GM23248 (cell line): ENCODE results near the gene ESPN. TPM values are rescaled to one million over a fixed set of nuclear protein-coding genes. Genes with fewer than 3 reads are reported as not detected.

Experiments used
- DNase-seq: peaks from one replicate; pipeline ENCODE4 v3.0.0-alpha.2; 2015
- H2AFZ ChIP-seq: fragments of 200-600 bp; sonication (generic); 2 replicates; pipeline ENCODE4 v1.6.1; 2016; ENCODE audit warnings: antibody characterized with exemption
- H3F3A ChIP-seq: fragments of 200-600 bp; sonication (generic); 2 replicates; pipeline ENCODE4 v1.6.1; 2016; ENCODE audit warnings: mild to moderate bottlenecking, antibody characterized with exemption, mixed run types; ENCODE audit not compliant: insufficient read depth
- H3K27ac ChIP-seq: fragments of 200-600 bp; sonication (generic); 2 replicates; pipeline ENCODE4 v1.5.1; 2016; ENCODE audit warnings: mild to moderate bottlenecking
- H3K27me3 ChIP-seq: fragments of 200-600 bp; sonication (generic); replicated peaks from 2 replicates; pipeline ENCODE4 v1.6.1; 2016; ENCODE audit warnings: mild to moderate bottlenecking; ENCODE audit not compliant: insufficient read depth
- H3K36me3 ChIP-seq: fragments of 200-600 bp; sonication (generic); 2 replicates; pipeline ENCODE4 v1.6.1; 2016; ENCODE audit warnings: low read depth, mild to moderate bottlenecking
- H3K4me1 ChIP-seq: fragments of 200-600 bp; sonication (generic); 2 replicates; pipeline ENCODE4 v1.6.1; 2016; ENCODE audit warnings: mild to moderate bottlenecking; ENCODE audit not compliant: insufficient read depth
- H3K4me2 ChIP-seq: fragments of 200-600 bp; sonication (generic); one replicate; pipeline ENCODE4 v1.6.1; 2016; ENCODE audit warnings: mild to moderate bottlenecking; ENCODE audit not compliant: unreplicated experiment
- H3K4me3 ChIP-seq: fragments of 200-600 bp; sonication (generic); 2 replicates; pipeline ENCODE4 v1.5.1; 2016; ENCODE audit warnings: mild to moderate bottlenecking
- H3K79me2 ChIP-seq: fragments of 200-600 bp; sonication (generic); 2 replicates; pipeline ENCODE4 v1.6.1; 2016; ENCODE audit warnings: mild to moderate bottlenecking; ENCODE audit not compliant: insufficient read depth
- H3K9ac ChIP-seq: fragments of 200-600 bp; sonication (generic); 2 replicates; pipeline ENCODE4 v1.6.1; 2016; ENCODE audit warnings: mild to moderate bottlenecking
- H3K9me2 ChIP-seq: fragments of 200-600 bp; sonication (generic); 2 replicates; pipeline ENCODE4 v1.6.1; 2016; ENCODE audit warnings: mixed run types, mild to moderate bottlenecking, moderate library complexity; ENCODE audit not compliant: insufficient read depth
- H3K9me3 ChIP-seq: fragments of 200-600 bp; sonication (generic); one replicate; pipeline ENCODE4 v1.6.1; 2017; ENCODE audit warnings: low read depth
- H4K20me1 ChIP-seq: fragments of 200-600 bp; sonication (generic); 2 replicates; pipeline ENCODE4 v1.6.0; 2016; ENCODE audit not compliant: insufficient read depth
- EZH2 ChIP-seq: fragments of 200-600 bp; sonication (generic); IDR thresholded peaks from 2 replicates; pipeline ENCODE4 v1.6.1; 2018; ENCODE audit warnings: antibody characterized with exemption, mild to moderate bottlenecking; ENCODE audit not compliant: insufficient read depth, poor library complexity, severe bottlenecking
- EZH2phosphoT487 ChIP-seq: fragments of 200-600 bp; sonication (generic); IDR thresholded peaks from 2 replicates; pipeline ENCODE4 v1.6.1; 2018; ENCODE audit warnings: antibody characterized with exemption, moderate library complexity, mild to moderate bottlenecking, low read depth; ENCODE audit not compliant: insufficient read depth
- WGBS, 2 experiments: methylation state at CpG; one replicate each; pipeline ENCODE4 v1.1.6; 2015 to 2017; ENCODE audit warnings: low lambda C conversion rate in 2 of 2, low coverage in 1 of 2; ENCODE audit errors: missing lambda C conversion rate in 2 of 2; 5-methylcytosine and 5-hydroxymethylcytosine counted together
- in situ Hi-C: fragments of 300-500 bp; cut with MboI; formaldehyde crosslinking; loops from 2 replicates; pipeline ENCODE4 v1.15.0; 2020
- polyA plus RNA-seq: library from polyadenylated mRNA; unstranded; fragments of >200 nt; fragmentation: Nextera tagmentation; extraction: Ambion mirVana; gene quantifications from 2 replicates; pipeline ENCODE4 v1.2.1, GENCODE V29; 2016
- total RNA-seq: library from RNA; depleted of rRNA; stranded (reverse); fragments of >200 nt; shearing (Covaris generic); gene quantifications from 2 replicates; pipeline ENCODE4 v1.2.3, GENCODE V29; 2014

Gene ESPN
- total and polyA plus RNA-seq, 2 experiments from 2014 or later = not detected

DNA sequence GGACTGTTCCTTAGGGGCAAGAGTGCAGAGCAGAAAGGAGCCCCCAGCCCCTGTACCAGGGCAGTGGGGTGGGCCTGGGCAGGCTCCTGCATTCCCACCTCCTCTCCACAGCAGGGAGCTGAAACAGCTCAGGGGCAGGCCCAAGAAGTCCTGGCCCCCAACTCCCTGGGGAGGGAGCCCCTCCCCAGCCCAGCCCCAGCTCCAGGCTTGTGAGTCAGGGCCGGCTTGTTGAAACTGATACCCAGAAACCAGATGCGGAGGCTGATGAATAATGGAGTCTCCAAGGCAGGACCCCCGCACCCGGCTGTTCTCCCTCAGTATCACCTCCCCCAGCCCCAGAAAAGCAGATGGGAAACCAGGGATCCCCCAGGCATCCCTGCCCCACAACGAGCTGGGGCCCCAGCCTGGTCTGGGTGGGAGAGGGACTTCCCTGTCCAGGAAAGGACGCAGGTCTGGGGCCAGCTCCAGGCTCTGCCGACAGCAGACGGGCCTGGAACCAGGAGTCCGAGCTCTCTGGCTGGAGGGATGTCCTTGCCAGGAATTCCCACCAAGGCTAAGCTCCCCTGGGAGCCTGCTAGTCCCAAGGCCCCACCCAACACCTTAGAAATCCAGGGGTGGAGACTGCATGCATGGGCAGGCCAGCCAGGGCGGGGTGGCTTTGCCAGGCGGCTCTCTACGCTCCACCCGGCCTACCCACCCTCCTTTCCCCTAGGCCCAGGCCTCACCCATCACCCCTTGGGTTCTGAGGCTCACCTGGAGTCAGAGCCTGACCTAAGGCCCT is 64.2 kb downstream of the ESPN start:
- Histone ChIP-seq H3K27ac (no peak overlapping the region), H3K36me3 (no peaks in the 10 kb centered on the region), H3K4me2 (no peak overlapping the region), H3K4me3 (no peak overlapping the region), H4K20me1 (no peaks in the 10 kb centered on the region), H3K27me3 (no peaks in the 10 kb centered on the region), H3K9me2 (no peaks in the 10 kb centered on the region), H3F3A (peaks cover 15% of the 10 kb centered on the region; the same call in 1 of the 2 replicates), H3K9me3 (no peaks in the 10 kb centered on the region), H3K79me2 (no peaks in the 10 kb centered on the region), H3K4me1 (peaks cover 16% of the 10 kb centered on the region), H3K9ac (no peak overlapping the region), H2AFZ (no peak overlapping the region)
- in situ Hi-C loops = no loop called here
- no peak for DNase-seq
- 77% methylated on average over 12 to 13 of the region's 13 CpGs for WGBS, 2 experiments
- TF ChIP-seq EZH2phosphoT487 (no peak), EZH2 (no peak)

GRCh38 chr1:6489383-6489765 is 64.8 kb downstream of the ESPN start:
- Histone ChIP-seq H3K9me2 (no peaks in the 10 kb centered on the region), H3F3A (peaks cover 15% of the 10 kb centered on the region; the same call in 1 of the 2 replicates), H3K4me1 (peaks cover 16% of the 10 kb centered on the region), H4K20me1 (no peaks in the 10 kb centered on the region), H3K27ac (no peak overlapping the region), H3K4me2 (peak overlapping the region; percentile 92), H3K79me2 (no peaks in the 10 kb centered on the region), H2AFZ (no peak overlapping the region), H3K27me3 (no peaks in the 10 kb centered on the region), H3K36me3 (no peaks in the 10 kb centered on the region), H3K9me3 (no peaks in the 10 kb centered on the region), H3K4me3 (no peak overlapping the region), H3K9ac (no peak overlapping the region)
- in situ Hi-C loops = no loop called here
- TF ChIP-seq EZH2 = no peak
- no peak for TF ChIP-seq EZH2phosphoT487
- WGBS, 2 experiments = 68 to 71% methylated on average over 9 of the region's 9 CpGs
- DNase-seq = no peak

- Histone ChIP-seq H3F3A (peaks cover 15% of the 10 kb centered on the region; the same call in 1 of the 2 replicates), H3K4me3 (peak overlapping the region; percentile 85), H3K36me3 (no peaks in the 10 kb centered on the region), H2AFZ (peak overlapping the region; percentile 97), H3K4me2 (peak overlapping the region; percentile 92), H3K27me3 (no peaks in the 10 kb centered on the region), H3K9me3 (no peaks in the 10 kb centered on the region), H3K79me2 (no peaks in the 10 kb centered on the region), H3K4me1 (peaks cover 16% of the 10 kb centered on the region), H3K27ac (no peak overlapping the region), H4K20me1 (no peaks in the 10 kb centered on the region), H3K9ac (peak overlapping the region; percentile 70), H3K9me2 (no peaks in the 10 kb centered on the region)
- 11 to 16% methylated on average over 14 to 21 of the region's 21 CpGs for WGBS, 2 experiments
- in situ Hi-C loops = no loop called here
- DNase-seq = peak; percentile 79
- TF ChIP-seq EZH2 = no peak
- no peak for TF ChIP-seq EZH2phosphoT487
These were observed 65.2 kb downstream of the ESPN start for GRCh38 chr1:6489799-6490180.

- Histone ChIP-seq H3K36me3 (no peaks in the 10 kb centered on the region), H3K27ac (peak overlapping the region; percentile 76; the same call in 1 of the 2 replicates), H4K20me1 (no peaks in the 10 kb centered on the region), H3K4me3 (peak overlapping the region; percentile 85), H3K27me3 (no peaks in the 10 kb centered on the region), H3K9ac (peak overlapping the region; percentile 70), H3K4me2 (peak overlapping the region; percentile 92), H3F3A (peaks cover 15% of the 10 kb centered on the region; the same call in 1 of the 2 replicates), H3K4me1 (peaks cover 16% of the 10 kb centered on the region), H3K9me2 (no peaks in the 10 kb centered on the region), H2AFZ (peak overlapping the region; percentile 97), H3K9me3 (no peaks in the 10 kb centered on the region), H3K79me2 (no peaks in the 10 kb centered on the region)
- TF ChIP-seq EZH2phosphoT487 = no peak
- TF ChIP-seq EZH2 = no peak
- peak; percentile 85 for DNase-seq
- 8 to 10% methylated on average over 60 to 68 of the region's 70 CpGs for WGBS, 2 experiments
- in situ Hi-C loops = no loop called here
These were observed 65.9 kb downstream of the ESPN start for GRCh38 chr1:6490181-6491080.
